Loucy (cell line): Measurements from ENCODE around the gene SLC4A3.

ENCODE experiments used
- H2AFZ ChIP-seq: fragments of 200-600 bp; sonication (generic); 2 replicates; pipeline ENCODE4 v1.6.0; 2016; ENCODE audit warnings: antibody characterized with exemption, mild to moderate bottlenecking, low read length, moderate library complexity
- H3F3A ChIP-seq: fragments of 200-600 bp; 2 replicates; pipeline ENCODE4 v1.6.0; 2016; ENCODE audit warnings: antibody characterized with exemption, low read depth, mild to moderate bottlenecking
- H3K27me3 ChIP-seq: fragments of 200-600 bp; sonication (generic); 2 replicates; pipeline ENCODE4 v1.6.1; 2014; ENCODE audit warnings: low read length, mild to moderate bottlenecking; ENCODE audit not compliant: insufficient read depth, poor library complexity, severe bottlenecking
- H3K36me3 ChIP-seq: fragments of 200-600 bp; sonication (generic); 2 replicates; pipeline ENCODE4 v1.6.1; 2016; ENCODE audit warnings: low read length; ENCODE audit not compliant: insufficient read depth
- H3K4me1 ChIP-seq: fragments of 200-600 bp; sonication (generic); 2 replicates; pipeline ENCODE4 v1.5.1; 2014; ENCODE audit warnings: low read length, mild to moderate bottlenecking; ENCODE audit not compliant: insufficient read depth, poor library complexity, severe bottlenecking
- H3K4me2 ChIP-seq: fragments of 200-600 bp; sonication (generic); 2 replicates; pipeline ENCODE4 v1.6.0; 2014; ENCODE audit warnings: antibody characterized with exemption, low read length, low read depth, mild to moderate bottlenecking; ENCODE audit not compliant: poor library complexity, severe bottlenecking
- H3K4me3 ChIP-seq: fragments of 200-600 bp; sonication (generic); 2 replicates; pipeline ENCODE4 v1.5.1; 2014; ENCODE audit warnings: low read length, mild to moderate bottlenecking, mixed read lengths; ENCODE audit not compliant: poor library complexity, severe bottlenecking
- H3K79me2 ChIP-seq: fragments of 200-600 bp; sonication (generic); 2 replicates; pipeline ENCODE4 v1.6.1; 2014; ENCODE audit warnings: low read length; ENCODE audit not compliant: insufficient read depth
- H3K9ac ChIP-seq: fragments of 200-600 bp; sonication (generic); 2 replicates; pipeline ENCODE4 v1.6.0; 2014; ENCODE audit warnings: mild to moderate bottlenecking, low read depth, low read length, moderate library complexity; ENCODE audit not compliant: poor library complexity, severe bottlenecking
- H3K9me2 ChIP-seq: fragments of 200-600 bp; sonication (generic); replicated peaks from 2 replicates; pipeline ENCODE4 v1.6.1; 2016; ENCODE audit warnings: low read depth, low read length, mixed read lengths
- H3K9me3 ChIP-seq: fragments of 200-600 bp; sonication (generic); 2 replicates; pipeline ENCODE4 v1.6.1; 2014; ENCODE audit warnings: mild to moderate bottlenecking, antibody characterized with exemption, low read length, low read depth; ENCODE audit not compliant: insufficient read depth
- H4K20me1 ChIP-seq: fragments of 200-600 bp; sonication (generic); 2 replicates; pipeline ENCODE4 v1.6.0; 2014; ENCODE audit warnings: antibody characterized with exemption, low read length, mild to moderate bottlenecking; ENCODE audit not compliant: insufficient read depth, poor library complexity, severe bottlenecking
- CTCF ChIP-seq: fragments of 200-600 bp; sonication (generic); conservative IDR thresholded peaks from 2 replicates; pipeline ENCODE4 v1.5.1; 2014; ENCODE audit warnings: mild to moderate bottlenecking, antibody characterized with exemption, low read length
- EZH2phosphoT487 ChIP-seq: fragments of 200-600 bp; IDR thresholded peaks from 2 replicates; pipeline ENCODE4 v1.6.1; 2018; ENCODE audit warnings: antibody characterized with exemption, mild to moderate bottlenecking, moderate library complexity, borderline replicate concordance

Gene SLC4A3

GRCh38 chr2:219625179-219625578 lies 2.3 kb upstream of the SLC4A3 start:
- TF ChIP-seq EZH2phosphoT487 (no peak), CTCF (no peak)
- H3K9me3 ChIP-seq: no peaks in the 10 kb centered on the region
- no peaks in the 10 kb centered on the region for H3K9me2 ChIP-seq
- H3K4me1 ChIP-seq: no peaks in the 10 kb centered on the region
- no peak overlapping the region for H3K9ac ChIP-seq
- H3K27me3 ChIP-seq: peaks cover 10% of the 10 kb centered on the region
- no peaks in the 10 kb centered on the region for H3K79me2 ChIP-seq
- H2AFZ ChIP-seq: no peak overlapping the region
- H3K36me3 ChIP-seq: no peaks in the 10 kb centered on the region
- H4K20me1 ChIP-seq: no peaks in the 10 kb centered on the region
- no peak overlapping the region for H3K4me3 ChIP-seq
- H3K4me2 ChIP-seq: no peak overlapping the region
- H3F3A ChIP-seq: no peaks in the 10 kb centered on the region

GRCh38 chr2:219626540-219626939 lies 890 bp upstream of the SLC4A3 start:
- H3K4me3 ChIP-seq: no peak overlapping the region
- TF ChIP-seq CTCF (no peak), EZH2phosphoT487 (no peak)

GRCh38 chr2:219628235-219628985 lies 980 bp downstream of the SLC4A3 start:
- H2AFZ ChIP-seq: no peak overlapping the region
- no peak overlapping the region for H3K4me2 ChIP-seq
- no peaks in the 10 kb centered on the region for H4K20me1 ChIP-seq
- H3F3A ChIP-seq: no peaks in the 10 kb centered on the region
- H3K79me2 ChIP-seq: no peaks in the 10 kb centered on the region
- H3K27me3 ChIP-seq: peaks cover 10% of the 10 kb centered on the region
- no peaks in the 10 kb centered on the region for H3K4me1 ChIP-seq
- no peak overlapping the region for H3K9ac ChIP-seq
- H3K4me3 ChIP-seq: no peak overlapping the region
- TF ChIP-seq EZH2phosphoT487 (no peak), CTCF (no peak)
- no peaks in the 10 kb centered on the region for H3K9me3 ChIP-seq
- H3K9me2 ChIP-seq: no peaks in the 10 kb centered on the region
- H3K36me3 ChIP-seq: no peaks in the 10 kb centered on the region

More at GRCh38 chr2:219626540-219626939, 890 bp upstream of the SLC4A3 start:
- Histone ChIP-seq H3K36me3 (no peaks in the 10 kb centered on the region), H4K20me1 (no peaks in the 10 kb centered on the region), H3K9me3 (no peaks in the 10 kb centered on the region), H2AFZ (no peak overlapping the region), H3K79me2 (no peaks in the 10 kb centered on the region), H3K4me1 (no peaks in the 10 kb centered on the region), H3K9ac (no peak overlapping the region), H3K4me2 (no peak overlapping the region), H3K27me3 (peaks cover 10% of the 10 kb centered on the region), H3F3A (no peaks in the 10 kb centered on the region), H3K9me2 (no peaks in the 10 kb centered on the region)
